HG02798 (cell line): ENCODE results near the gene HOXC10.

Experiments
- ATAC-seq: cut with Tn5 transposase; IDR thresholded peaks from one replicate; pipeline ENCODE4 v1.9.1; 2021; ENCODE audit warnings: mild to moderate bottlenecking; ENCODE audit not compliant: unreplicated experiment, poor library complexity

The HOXC10 gene

DNA sequence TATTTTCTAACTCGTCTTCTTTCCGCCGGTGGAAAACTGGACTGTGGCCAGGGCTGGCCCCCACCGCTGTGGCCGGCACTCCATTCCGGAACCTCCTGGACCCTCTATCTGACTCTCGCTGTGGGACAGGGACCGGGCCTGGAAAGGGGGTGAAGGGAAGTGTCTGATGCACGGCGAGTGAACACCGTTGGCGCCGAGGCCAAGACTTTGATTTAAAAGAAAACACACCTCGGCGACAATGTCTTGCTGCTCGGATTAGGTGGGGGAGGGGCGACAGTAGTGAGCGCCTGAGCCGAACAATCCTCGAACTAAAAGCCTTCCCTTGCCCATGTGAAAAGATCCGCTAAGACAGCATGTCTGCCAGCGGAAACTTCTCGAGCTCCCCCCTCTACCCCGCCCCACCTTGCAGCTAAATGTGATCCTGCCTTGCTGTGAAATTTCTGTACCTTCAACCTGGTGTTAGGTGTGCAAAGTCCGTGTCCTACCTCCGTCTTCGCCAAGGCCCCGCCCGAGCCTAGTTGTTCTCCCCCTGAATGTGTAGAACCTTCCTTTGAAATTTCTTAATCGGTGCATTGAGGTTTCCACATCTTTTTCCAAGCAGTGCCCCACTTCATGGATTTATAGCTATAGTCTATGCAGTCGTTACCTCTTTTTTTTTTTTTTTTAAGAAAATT, 9.3 kb upstream of the HOXC10 start:
- no peak for ATAC-seq

DNA sequence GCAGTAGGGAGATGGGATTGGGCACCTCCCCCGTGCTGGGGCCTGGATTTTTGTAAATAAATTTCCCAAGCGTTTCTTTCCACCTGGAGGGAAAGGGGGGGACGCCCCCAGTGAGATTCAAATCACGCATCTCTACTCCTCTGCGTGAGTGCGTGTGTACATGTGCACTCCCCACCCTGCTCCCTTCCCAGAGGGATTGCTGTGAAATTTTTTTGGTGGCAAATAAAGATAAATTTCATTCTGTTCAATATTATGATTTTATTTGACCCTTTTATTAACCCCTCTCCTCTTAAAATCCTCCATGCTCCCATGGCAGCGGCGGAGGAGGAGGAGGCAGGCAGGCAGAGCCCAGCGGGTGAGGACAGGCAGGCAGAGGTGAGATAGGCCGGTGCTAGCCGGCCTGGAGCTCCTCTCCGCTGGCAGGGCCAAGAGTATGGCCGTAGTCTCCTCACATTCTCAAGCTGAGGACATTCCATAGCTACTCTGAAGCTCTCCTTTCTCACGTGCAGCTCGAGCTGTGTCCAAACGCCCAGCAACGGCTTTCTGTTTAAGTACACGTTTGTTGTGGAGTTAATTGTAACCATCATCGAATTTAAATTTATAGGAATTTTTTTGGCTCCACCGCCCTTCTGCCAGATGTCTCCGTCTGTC, 8.6 kb upstream of the HOXC10 start:
- ATAC-seq, result no peak

DNA sequence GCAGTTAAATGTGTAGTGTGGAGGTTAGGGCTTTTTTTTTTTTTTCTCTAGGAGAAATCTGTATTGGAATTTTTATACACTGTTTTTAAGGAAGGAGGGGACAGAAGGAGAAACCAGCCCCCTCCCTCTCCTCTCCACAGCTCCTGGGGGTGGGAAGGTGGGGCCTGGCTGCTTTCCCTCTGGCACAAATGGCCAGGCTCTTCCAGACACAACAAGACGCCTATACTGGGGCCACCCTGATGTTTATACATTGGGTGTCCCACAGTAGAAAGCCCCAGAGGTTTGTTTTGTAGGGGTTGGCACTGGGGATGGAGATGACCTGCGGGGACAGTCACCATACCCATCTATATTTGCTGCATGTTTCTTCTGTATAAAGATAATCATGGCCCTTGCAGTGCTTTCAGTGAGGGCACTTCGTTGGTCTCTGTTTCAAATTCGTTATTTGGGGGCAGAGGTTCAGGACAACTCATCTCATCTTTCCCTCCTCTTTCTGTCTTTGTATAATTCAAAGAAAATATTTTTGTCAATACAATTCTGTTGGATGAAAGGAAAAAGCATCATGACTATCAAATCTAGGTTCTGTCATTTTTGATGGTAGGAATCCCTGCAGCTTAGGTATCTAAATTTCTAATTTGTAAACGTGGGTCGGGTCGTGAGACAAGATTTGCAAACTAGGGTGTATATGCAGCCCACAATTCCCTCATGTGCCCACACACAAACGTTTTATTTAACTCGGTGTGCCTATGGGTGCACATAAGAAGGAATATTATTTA, 7.9 kb upstream of the HOXC10 start:
- no peak for ATAC-seq

DNA sequence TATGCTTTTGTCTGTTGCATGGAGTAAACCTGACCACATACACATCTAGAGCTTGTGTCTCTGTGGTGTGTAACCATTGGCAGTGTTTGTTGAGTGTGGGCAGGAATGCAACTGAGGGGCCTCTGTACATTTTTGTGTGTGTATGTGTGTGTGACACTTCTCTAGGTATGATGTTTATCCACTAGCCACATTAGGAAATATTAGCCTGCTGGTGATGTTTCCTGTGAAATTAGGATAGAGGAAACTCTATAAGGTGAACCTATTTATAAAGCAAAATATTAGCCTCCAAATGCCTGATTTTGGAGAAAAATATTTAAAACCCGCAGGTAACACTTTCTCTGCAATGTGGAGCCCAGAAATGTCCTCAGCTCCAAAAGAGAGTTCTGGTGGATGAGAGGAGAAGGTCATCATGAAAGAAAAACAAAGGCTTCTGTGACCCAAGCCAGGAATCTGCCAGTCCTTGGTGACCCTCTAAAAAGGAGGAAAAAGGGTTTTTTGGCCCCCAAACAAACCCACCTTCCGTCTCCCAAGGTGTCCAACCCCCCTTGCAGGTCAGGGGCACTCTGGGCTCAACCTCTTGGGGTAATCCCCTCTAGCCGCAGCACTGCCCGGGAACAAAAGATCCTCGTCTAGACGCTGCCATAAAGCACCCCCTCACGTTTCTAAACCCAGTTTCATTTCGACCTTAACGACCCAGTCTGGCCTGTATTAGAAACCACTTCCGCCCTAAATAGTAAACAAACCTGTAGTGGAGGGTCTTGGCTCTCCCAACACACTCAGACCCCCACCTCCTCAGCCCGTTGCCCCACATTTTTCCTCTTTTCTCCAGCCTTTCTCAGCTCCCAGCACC, 7.1 kb upstream of the HOXC10 start:
- ATAC-seq, result no peak

DNA sequence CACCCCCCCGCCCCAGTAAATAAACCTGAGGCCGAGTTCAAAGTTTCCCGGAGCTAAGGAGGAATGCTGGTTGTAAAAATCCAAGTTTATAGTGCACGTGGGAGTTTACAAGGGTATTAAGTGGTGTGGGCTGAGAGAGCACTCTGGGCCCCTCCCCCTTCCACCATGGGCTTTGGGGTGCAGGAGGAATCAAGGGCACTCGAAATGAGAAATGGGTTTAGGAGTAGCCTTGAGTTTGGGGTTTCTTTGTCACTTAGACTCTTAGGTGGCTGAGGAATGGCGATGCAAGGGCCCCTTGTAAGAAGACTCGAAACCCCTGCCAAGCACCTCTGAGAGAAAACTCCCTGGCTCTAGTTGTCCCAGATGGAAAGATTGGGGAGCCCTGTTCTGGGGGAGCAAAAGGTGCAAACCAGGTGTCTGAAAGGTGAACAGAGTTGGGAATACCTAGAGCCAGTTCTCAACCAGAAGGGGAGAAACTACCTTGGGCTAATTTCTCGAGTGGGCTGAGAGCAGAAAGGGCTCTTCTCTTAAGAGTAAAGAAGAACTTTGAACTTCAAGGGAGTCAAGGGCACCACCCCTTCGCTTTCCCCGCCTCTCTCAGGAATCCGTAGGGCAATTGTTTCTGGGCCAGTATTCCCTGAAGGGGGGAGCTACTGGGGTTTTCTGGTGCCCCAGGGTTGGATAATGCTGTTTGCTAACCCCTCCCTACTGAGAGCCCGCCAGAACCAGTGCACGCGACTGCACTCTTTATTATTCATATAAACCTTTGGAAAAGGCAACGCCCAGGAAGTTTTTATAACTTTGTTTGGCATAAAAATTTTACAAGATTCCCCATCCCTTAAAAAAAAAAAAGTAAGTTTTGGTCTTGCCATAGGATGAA, 6.2 kb upstream of the HOXC10 start:
- no peak for ATAC-seq

DNA sequence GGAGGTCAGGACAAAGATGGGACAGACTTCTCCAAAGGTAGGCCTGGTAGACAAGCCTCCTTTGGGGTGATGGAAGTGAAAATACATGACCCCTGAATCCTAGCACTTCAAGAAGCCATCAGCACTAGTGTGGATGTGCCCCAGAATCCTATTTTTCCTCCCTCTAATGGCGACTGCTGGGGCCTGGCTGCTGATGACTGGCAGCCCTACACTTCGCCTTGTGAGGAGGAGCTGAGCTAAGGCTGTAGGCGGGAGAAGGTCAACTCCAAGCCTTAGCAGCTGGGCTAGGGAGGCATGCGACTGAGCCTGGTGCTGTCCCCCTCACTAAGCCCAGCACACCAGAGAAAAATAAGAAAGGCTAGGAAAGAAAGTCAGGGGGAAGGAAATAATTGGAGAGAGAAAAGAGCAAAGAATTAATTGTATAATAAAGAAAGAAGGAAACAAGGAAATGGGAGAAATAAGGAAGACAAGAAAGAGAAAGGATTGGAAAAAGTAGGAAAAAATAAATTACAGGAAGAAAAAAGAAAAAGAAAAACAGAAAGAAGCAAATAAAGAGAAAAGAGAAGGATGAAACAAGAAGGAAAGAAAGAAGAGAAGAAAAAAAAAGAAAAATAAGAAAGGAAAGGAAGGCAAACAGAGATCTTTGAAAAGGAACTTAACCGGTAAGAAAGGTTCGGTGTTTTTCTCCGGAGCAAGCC, 4.7 kb upstream of the HOXC10 start:
- no peak for ATAC-seq

DNA sequence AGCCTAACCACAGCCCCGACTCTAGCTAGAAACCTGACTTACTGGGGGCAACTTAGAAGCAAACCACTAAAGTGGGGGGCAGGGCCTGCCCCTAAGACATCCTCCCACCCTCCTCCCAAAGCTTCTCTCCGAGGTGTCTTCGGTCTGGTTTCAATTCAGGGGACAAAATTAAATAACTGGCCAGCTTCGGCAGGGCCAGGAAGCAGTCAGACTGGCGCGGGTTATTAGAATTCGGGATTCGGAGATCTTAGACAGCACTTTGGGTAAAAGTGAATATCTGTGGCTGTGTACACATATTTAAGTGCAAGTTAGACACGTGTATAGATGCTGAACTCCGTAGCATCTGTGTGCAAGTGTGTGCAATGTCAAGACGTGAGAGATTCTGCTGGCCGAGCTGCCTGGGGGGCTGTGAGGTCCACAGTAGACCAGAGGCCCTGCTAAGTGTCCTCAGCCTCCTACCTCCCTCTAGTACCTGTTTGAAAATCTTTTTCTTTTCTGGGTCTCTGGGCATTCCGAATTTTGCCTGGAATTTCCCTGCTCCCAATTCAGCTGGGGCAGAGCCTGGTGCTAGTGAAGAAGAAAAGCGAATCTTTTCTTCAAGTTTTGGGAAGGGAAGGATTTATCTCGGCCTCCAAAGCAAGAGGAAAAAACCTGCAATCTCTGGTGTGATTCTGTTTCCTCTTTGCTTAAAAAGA, 4.0 kb upstream of the HOXC10 start:
- no peak for ATAC-seq

DNA sequence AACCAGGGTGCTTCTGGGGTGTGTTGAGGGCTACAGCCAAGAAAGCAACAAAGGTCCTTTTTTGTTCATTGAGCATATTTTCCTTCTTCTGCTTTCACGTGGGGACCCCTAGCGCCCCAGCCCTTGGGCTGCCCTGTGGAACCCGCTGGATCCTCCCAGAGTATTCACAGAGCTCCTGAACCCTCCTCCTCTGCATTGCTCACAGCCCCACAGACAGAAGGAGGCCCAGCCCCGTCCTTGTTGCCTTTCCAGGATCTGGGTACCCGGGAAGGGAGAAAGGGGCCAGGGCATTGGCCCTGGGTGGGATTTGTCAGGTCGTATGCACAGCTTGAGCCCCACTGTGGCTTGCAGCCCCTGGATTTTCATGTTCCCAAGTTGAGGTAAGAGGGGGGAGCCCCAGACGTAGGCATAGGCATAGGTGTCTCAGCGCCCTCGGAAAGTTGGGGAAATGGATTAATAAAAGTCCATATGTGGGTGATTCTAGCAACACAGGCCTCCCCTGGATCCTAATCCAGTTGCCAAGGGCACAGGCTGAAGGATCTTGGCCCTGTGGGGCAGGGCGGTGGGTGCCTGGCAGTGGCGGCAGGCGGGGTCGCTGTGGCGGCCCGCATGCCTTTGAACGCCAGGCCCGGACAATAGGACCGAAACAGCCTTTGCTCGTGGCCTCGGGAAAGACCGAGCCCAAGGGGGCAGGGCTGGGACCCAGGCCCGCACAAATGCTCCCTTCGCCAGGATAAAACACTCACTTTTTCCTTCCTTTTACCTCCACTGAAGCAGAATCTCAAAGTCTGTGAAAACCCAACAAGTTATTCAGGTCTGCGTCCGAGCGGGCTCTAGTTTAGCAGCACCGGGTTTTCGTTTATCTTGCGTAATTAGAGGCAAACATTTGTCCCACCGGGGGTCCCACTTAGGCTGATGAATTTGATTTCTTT, 3.0 kb upstream of the HOXC10 start:
- no peak for ATAC-seq

DNA sequence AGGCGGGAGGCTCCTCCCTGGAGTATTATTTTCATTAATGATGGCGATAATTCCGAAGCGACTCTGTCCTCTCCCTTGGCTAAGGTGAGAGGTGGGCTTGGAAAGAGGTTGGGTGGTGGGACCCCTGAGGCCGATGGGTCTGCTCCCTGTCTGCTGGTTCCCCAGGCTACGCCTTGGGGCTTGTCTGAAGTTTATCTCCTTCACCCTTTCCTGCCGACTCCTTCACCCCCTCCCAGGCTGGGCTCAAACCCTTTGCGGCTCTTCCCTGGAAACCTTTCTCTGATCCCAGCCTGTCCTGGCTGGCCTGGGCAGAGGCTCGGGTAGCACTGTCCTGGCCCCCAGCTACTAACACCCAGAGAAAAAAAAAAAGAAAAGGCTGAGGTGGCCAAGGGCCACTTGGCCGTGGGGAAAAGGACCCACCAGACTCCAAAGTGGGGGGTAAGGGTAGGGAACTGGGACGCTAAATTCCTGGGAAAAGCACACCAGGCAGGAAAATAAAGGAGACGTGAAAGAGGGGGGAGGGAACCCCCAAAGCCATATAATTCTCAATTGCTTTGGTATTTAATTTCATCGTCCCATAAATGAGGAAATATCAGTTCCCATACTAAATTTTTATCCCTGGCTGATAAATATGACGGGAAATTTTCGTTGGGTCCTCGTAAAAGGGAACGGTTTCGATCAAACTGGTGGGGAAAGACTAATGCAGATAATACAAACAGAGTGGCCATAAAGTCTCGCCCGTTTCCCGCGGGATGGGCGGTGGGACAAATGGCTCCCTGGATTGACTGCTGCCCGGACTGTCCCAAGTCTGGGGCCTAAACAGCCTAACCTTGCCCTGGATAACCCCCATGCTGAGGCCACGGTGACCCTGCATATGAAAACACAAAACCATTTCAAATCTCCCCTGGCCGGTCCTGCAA, 2.0 kb upstream of the HOXC10 start:
- no peak for ATAC-seq

DNA sequence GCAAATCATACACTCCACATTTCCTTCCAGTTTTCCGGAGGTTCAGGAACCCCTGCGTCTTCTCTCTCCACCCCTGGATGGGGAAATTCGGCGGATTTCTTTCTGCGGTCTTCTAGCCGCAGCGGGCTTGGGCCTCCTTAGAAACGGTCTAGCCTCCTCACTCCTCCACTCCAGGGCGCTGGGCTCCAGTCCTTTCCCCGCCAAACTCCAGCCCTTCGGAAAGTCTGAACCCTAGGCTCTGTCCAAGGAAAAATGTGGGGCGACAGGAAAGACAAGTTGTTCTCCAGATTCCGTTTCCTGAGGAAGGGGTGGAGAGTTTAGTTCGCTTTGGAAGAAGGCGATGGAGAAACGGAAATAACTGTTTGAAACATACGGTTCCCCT, 1.4 kb upstream of the HOXC10 start:
- ATAC-seq, result no peak

DNA sequence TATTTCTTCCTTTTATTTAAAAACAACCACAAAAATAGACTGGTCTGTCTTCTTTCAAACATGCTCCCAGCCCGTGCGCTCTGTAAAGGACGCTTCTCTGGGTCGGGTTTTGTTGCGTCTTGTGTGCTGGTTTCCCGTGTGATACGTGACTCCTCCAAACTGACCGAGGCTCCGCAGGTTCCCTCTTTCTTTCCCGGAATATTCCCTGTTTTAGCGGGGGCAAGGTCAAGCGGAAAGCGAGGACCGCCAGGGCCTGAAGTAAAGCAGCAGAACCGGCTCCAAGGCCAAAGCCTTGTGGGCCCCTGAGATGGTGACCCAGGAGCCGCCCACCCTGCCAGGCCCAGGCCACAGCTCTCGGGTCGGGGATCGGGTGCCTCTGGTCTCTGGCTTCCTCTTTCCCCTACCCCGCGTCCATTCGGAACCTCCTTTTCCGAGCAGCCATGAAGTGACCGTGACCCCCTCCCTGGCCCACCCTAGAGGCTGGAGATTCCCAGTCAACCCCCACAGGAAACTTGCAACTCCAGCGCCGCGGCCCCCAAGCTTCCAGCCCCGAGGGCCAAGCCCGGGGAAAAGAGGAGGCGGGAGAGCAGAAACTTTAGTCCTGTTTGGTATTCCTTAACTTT, 885 bp upstream of the HOXC10 start:
- ATAC-seq, result no peak

DNA sequence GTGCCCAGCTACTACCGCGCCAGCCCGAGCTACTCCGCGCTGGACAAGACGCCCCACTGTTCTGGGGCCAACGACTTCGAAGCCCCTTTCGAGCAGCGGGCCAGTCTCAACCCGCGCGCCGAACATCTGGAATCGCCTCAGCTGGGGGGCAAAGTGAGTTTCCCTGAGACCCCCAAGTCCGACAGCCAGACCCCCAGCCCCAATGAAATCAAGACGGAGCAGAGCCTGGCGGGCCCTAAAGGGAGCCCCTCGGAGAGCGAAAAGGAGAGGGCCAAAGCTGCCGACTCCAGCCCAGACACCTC, 697 bp downstream of the HOXC10 start:
- ATAC-seq, result no peak

DNA sequence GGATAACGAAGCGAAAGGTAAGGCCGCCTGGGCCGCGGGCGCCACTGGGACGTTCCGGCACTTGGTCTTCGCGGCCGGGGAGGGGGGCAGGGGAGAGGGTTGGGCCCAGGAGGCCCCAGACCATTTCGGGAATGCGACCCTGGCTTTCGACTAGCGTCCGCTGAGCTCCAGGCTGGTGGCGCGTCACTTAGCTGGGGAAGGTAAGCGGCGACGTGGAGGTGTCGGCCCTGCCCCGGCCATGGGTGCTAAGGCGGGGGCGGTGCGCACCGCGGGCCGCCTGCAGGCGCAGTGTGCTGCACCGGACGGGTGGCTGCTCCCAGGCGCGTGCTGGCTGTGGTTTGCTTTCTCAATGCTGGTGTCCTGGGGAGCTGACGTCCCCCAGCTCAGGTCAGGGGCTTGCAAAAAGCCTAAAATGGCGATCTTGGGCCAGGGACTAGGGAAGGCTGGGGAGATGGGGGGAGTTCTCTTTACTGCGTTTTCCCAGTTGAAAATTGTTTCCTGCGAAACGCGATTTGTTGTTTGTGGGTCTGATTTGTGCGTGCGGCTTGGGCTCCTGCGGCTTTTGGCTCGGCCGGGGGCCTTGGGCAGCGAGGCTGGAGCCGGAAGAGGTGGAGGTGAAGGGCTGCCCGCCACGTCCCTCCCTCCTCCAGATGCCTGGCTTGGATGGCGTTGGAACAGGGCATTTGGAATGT, 1.2 kb downstream of the HOXC10 start:
- no peak for ATAC-seq

DNA sequence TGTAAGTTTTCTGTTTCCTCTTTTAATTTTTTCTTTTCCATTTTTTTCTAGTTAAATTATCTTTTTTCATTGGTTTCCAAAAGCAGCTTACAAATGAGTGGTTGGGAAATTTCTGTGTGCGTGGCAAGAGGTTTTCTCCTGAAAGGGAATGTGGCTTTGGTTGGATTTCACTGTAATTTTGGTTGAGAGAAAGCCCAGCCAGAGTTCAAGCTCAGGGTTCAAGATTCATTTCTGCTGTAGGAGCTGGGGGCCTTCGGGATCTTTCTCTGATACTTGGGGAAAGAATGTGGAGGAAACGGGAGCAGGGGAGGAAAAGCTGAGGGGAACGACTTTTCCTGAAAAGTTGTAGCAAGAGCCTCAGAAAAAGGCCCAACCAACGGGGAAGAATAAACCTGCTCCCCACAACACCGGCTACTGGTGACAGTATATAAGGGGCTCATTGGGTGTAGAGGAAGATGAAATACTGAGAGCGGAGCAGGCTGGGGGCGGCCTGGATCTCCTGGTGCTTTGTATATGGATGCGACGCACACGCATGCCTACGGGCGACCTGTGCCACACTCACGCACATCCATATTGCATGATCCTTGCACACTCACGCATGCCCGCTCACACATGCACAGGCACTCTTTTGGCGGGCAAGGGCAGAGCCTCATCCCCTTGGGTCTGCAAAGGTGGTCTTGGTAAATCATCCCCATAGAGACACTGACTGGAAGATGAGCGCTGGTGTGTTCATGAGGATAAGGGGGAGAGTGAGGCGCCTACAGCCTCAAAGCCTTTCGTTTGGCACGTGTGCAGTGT, 1.9 kb downstream of the HOXC10 start:
- no peak for ATAC-seq

DNA sequence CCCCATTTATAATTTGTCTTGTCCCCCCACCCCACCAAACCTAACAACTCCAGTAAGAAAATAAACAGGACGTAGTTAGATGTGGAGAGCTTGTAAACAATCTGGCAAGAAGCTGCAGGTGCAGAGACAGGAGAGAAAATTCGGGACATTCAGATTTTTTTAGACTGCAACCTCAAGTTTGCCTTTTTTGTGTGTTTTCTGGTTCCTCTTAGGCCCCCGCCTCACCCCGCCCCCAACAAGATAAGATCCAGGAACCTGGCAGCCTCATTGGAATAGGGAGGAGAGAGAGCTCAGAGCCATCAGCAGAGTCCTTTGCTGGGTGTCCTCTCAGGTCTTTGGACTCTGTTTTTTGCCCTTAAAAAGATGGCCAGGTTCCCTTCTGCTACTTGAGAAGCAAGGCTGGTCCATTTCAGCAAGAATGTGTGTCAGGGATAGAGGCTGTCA, 2.9 kb downstream of the HOXC10 start:
- ATAC-seq, result no peak
